ENCODE measurements around the gene MYH2. TPM values are rescaled to one million over a fixed set of nuclear protein-coding genes. Genes with fewer than 3 reads are reported as not detected.
"Not testable (repeated sequence)": the region's sequence is repeated elsewhere in the genome, so short reads cannot be mapped to it uniquely, and the experiment has no call there.

The MYH2 gene
- total RNA-seq, 1 donor from 2014 or later = not detected

DNA sequence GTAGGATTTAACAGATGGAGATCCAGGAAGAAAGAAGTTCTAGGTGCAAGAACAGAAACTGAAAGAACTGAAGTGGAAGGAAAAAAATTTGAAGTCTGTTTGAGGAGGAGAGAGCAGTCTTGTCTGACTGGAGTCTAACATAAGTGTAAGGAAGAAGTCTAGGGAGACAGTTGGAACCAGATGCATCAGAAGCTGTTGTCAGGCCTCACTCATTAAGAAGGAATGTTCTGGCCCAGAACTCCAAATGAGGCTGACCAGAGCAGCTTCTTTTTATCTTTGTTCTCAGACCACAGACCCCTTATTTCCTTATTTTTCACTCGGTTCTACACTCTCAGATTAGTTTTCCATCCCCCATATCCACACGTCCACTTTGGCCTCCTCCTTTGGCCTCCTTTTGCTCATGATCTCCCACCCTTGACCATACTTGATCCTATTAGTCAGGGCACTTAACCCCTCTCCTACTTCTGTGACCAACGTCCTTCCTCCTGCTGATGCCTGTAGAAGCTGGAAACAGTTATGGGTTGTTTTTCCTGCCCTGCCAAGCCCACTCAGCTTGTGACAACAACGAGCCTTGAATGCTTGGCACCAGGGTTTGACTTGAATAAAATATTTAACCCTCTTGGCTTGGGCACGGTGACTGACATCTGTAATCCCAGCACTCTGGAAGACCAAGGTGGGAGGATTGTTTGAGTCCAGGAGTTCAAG lies 7.0 kb upstream of the MYH2 start:
- TF ChIP-seq, protein P1, sequence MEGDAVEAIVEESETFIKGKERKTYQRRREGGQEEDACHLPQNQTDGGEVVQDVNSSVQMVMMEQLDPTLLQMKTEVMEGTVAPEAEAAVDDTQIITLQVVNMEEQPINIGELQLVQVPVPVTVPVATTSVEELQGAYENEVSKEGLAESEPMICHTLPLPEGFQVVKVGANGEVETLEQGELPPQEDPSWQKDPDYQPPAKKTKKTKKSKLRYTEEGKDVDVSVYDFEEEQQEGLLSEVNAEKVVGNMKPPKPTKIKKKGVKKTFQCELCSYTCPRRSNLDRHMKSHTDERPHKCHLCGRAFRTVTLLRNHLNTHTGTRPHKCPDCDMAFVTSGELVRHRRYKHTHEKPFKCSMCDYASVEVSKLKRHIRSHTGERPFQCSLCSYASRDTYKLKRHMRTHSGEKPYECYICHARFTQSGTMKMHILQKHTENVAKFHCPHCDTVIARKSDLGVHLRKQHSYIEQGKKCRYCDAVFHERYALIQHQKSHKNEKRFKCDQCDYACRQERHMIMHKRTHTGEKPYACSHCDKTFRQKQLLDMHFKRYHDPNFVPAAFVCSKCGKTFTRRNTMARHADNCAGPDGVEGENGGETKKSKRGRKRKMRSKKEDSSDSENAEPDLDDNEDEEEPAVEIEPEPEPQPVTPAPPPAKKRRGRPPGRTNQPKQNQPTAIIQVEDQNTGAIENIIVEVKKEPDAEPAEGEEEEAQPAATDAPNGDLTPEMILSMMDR (IDR thresholded peaks at IDR 0.05) = no peak
- no peaks in the 10 kb centered on the region for H3K27me3 Mint-ChIP-seq
- ChIA-PET CTCF (no interaction called here), POLR2A (no interaction called here)
- no peaks in the 10 kb centered on the region for H3K4me1 Mint-ChIP-seq
- no peak overlapping the region for H3K4me3 Mint-ChIP-seq
- H3K36me3 Mint-ChIP-seq (ENCODE audit: low read depth) = no peaks in the 10 kb centered on the region
- H3K9me3 Mint-ChIP-seq = peaks cover 3% of the 10 kb centered on the region
- DNase-seq (no peak), ATAC-seq (ENCODE audit: low read depth) (no peak)
- no peak overlapping the region for H3K27ac Mint-ChIP-seq
- intact Hi-C loops (cut with micrococcal nuclease) = no loop called here

DNA sequence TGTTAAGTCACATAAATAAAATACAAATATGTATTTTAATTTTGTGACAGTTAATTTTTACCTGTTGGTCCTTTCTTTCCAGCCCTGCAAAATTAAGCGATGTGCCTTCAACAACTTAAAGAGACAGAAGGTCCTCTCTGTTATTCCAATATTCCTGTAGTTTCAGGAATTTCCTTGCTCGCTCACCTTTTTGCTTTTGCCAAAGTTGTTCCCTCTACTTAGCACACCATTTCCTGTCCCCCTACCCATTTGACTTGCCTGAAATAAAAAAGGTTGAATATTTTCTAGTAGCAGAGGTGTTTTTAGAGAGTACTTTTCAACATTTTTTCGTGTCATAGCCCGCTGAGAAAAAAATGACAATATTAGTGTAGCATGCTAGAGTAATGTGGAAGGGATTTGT lies 556 bp upstream of the MYH2 start:
- Mint-ChIP-seq H3K27me3 (peaks cover 2% of the 10 kb centered on the region), H3K4me1 (no peaks in the 10 kb centered on the region), H3K4me3 (no peak overlapping the region), H3K27ac (no peak overlapping the region), H3K36me3 (ENCODE audit: low read depth) (no peaks in the 10 kb centered on the region), H3K9me3 (peaks cover 3% of the 10 kb centered on the region)
- DNase-seq (no peak), ATAC-seq (ENCODE audit: low read depth) (no peak)
- POLR2A ChIA-PET = no interaction called here
- CTCF ChIA-PET = no interaction called here
- intact Hi-C loops (cut with micrococcal nuclease) = no loop called here
- TF ChIP-seq, protein P1 (IDR thresholded peaks at IDR 0.05) = no peak

DNA sequence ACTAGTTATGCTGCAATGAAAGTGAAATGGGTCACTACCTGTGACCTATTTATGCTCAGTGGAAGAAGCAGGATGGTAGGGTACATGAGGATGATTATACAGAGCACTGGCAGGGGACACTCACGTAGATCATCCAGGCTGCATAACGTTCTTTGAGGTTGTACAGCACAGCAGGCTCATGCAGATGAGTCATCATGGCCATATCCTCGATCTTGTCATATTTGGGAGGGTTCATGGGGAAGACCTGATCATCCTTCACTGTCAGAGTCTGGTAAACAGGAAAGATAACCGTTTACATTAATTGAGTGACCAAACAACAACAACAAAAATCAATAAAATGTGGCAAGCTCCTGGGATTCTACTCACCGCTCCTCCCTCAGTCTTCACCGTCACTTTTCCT lies 2.1 kb downstream of the MYH2 start:
- POLR2A ChIA-PET = no interaction called here
- Mint-ChIP-seq H3K36me3 (ENCODE audit: low read depth) (no peaks in the 10 kb centered on the region), H3K9me3 (peaks cover under 1% of the 10 kb centered on the region), H3K4me3 (no peak overlapping the region), H3K4me1 (no peaks in the 10 kb centered on the region), H3K27me3 (peaks cover 2% of the 10 kb centered on the region), H3K27ac (no peak overlapping the region)
- CTCF ChIA-PET = no interaction called here
- intact Hi-C loops (cut with micrococcal nuclease) = no loop called here
- no peak for DNase-seq
- no peak for ATAC-seq (ENCODE audit: low read depth)
- TF ChIP-seq, protein P1 (IDR thresholded peaks at IDR 0.05) = no peak

DNA sequence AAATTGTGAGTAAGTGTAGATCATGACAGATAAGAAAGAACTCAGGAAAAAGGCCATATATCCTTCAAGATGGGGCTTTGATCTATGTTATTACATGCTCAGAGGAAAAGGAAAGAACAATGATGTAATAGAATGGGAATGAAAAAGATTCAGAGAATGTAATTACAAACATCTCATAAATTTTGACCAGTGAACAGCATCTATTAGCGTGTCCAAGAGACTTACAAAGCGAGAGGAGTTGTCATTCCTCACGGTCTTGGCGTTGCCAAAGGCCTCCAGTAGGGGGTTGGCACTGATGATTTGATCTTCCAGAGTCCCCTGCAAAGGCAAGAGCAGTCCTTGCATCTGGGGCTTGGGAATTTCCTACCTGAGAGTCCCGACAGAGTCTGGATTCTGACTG lies 6.0 kb downstream of the MYH2 start:
- DNase-seq; ATAC-seq (ENCODE audit: low read depth); H3K4me1 Mint-ChIP-seq; H3K36me3 Mint-ChIP-seq (ENCODE audit: low read depth); intact Hi-C loops (cut with micrococcal nuclease); CTCF ChIA-PET; H3K27ac Mint-ChIP-seq; H3K4me3 Mint-ChIP-seq; POLR2A ChIA-PET; H3K27me3 Mint-ChIP-seq: not testable (repeated sequence)
- peaks cover 16% of the 10 kb centered on the region for H3K9me3 Mint-ChIP-seq

DNA sequence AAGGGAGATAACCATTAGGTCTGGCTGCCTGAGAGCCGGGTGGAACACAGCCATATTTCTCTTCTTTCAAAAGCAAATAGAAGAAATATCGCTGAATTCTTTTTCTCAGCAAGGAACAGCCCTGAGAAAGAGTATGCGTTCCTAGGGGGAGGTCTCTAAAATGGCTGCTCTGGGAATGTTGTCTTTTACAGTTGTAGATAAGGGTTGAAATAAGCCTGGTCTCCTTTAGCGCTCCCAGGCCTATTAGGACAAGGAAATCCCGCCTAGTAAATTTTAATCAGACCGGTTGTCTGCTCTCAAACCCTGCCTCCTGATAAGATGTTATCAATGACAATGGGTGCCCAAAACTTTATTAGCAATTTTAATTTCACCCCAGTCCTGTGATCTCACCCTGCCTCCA lies 8.3 kb downstream of the MYH2 start:
- H3K4me3 Mint-ChIP-seq; H3K4me1 Mint-ChIP-seq; H3K27ac Mint-ChIP-seq; H3K36me3 Mint-ChIP-seq (ENCODE audit: low read depth); CTCF ChIA-PET; DNase-seq; intact Hi-C loops (cut with micrococcal nuclease); POLR2A ChIA-PET; ATAC-seq (ENCODE audit: low read depth); H3K27me3 Mint-ChIP-seq: not testable (repeated sequence)
- peaks cover 16% of the 10 kb centered on the region for H3K9me3 Mint-ChIP-seq

DNA sequence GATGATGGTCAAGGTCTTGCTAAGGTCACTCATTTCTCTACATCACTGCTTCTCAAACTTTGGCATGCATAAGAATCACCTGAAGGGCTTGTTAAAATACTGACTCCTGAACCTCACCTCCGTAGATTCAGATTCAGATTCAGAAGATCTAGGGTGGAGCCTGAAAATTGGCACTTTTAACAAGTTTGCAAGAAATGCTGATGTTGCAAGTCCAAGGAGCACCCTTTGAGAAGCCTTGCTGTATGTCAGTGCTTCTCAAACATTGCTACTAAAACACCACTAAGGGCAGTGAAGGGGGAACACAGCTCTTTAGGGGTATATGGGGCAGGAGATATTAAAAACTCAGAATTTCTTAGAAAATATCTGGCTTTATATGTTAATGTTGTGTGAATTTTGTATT lies 17.4 kb downstream of the MYH2 start:
- TF ChIP-seq, protein P1 (IDR thresholded peaks at IDR 0.05) = no peak
- Mint-ChIP-seq H3K27ac (no peak overlapping the region), H3K4me3 (no peak overlapping the region), H3K27me3 (peaks cover 2% of the 10 kb centered on the region), H3K4me1 (no peaks in the 10 kb centered on the region), H3K36me3 (ENCODE audit: low read depth) (no peaks in the 10 kb centered on the region), H3K9me3 (no peaks in the 10 kb centered on the region)
- ChIA-PET CTCF (no interaction called here), POLR2A (no interaction called here)
- DNase-seq (no peak), ATAC-seq (ENCODE audit: low read depth) (no peak)
- intact Hi-C loops (cut with micrococcal nuclease) = no loop called here
